Measurements from ENCODE around the gene ATP9A. TPM values are rescaled to one million over a fixed set of nuclear protein-coding genes. Genes with fewer than 3 reads are reported as not detected.

The ATP9A gene
- total and polyA plus RNA-seq, 10 of the 15 experiments (the other 5 are each of a cell fraction or from before 2014, with no cell fraction given) = 0.03 to 0.81 (median 0.14) TPM

DNA sequence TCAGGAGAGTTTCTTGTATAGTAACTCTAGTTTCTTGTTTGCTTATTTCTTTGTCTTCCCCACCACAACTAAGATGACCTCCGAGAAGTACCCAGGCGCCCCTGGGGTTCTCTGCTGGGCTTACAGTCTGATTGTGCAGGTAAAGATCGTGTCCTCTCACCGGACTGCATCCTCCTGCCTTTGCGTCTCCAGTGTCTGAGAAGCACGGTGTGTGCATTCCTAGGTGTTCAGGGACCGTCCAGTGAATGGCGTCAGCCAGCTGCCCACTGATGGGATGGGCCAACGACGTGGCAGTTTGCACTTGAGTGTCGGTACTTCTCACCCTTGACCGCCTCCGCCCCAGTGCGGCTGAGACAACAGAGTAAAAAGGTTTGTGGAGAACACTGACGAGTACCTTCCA, 169.6 kb downstream of the ATP9A start:
- intact Hi-C loops (cut with micrococcal nuclease; ENCODE audit: unreplicated experiment) = loop anchor here (10.0 kb wide), 2 partner anchors 114 to 614 kb away; no protein-coding TSS in a partner anchor
- TF ChIP-seq, protein P1, sequence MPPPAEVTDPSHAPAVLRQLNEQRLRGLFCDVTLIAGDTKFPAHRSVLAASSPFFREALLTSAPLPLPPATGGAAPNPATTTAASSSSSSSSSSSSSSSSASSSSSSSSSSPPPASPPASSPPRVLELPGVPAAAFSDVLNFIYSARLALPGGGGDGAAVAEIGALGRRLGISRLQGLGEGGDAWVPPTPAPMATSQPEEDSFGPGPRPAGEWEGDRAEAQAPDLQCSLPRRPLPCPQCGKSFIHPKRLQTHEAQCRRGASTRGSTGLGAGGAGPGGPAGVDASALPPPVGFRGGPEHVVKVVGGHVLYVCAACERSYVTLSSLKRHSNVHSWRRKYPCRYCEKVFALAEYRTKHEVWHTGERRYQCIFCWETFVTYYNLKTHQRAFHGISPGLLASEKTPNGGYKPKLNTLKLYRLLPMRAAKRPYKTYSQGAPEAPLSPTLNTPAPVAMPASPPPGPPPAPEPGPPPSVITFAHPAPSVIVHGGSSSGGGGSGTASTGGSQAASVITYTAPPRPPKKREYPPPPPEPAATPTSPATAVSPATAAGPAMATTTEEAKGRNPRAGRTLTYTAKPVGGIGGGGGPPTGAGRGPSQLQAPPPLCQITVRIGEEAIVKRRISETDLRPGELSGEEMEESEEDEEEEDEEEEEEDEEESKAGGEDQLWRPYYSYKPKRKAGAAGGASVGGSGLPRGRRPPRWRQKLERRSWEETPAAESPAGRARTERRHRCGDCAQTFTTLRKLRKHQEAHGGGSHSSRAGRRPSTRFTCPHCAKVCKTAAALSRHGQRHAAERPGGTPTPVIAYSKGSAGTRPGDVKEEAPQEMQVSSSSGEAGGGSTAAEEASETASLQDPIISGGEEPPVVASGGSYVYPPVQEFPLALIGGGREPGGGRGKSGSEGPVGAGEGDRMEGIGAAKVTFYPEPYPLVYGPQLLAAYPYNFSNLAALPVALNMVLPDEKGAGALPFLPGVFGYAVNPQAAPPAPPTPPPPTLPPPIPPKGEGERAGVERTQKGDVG (CRISPR knock-in tag; IDR thresholded peaks at IDR 0.05) = no peak
- no peak for TF ChIP-seq RCOR1 (conservative IDR thresholded peaks at IDR 0.05; ENCODE audit: low read depth, low read length)
- no peak for TF ChIP-seq SMAD1 (IDR thresholded peaks at IDR 0.05; ENCODE audit: low read depth, partially characterized antibody)
- no peak for TF ChIP-seq TCF3 (IDR thresholded peaks at IDR 0.05; ENCODE audit: borderline replicate concordance, insufficient read depth, low read depth, low read length)
- TF ChIP-seq YY1 (IDR thresholded peaks at IDR 0.05; ENCODE audit: low read depth, low read length) = no peak
- TF ChIP-seq NFYA (IDR thresholded peaks at IDR 0.05; ENCODE audit: borderline replicate concordance, low read depth, low read length) = no peak
- no peak for TF ChIP-seq MLLT1 (IDR thresholded peaks at IDR 0.05)
- TF ChIP-seq MYB (IDR thresholded peaks at IDR 0.05; ENCODE audit: borderline replicate concordance, low read depth, low read length) = no peak
- Histone ChIP-seq H3K79me2 (ENCODE audit: control insufficient read depth, insufficient read depth, low read length) (no peaks in the 10 kb centered on the region), H4K20me1 (ENCODE audit: control insufficient read depth, insufficient read depth) (no peaks in the 10 kb centered on the region), H3K4me3 (no peak overlapping the region), H3K4me1 (ENCODE audit: control insufficient read depth, insufficient read depth, low read length) (peaks cover 16% of the 10 kb centered on the region), H3K36me3 (ENCODE audit: control insufficient read depth in 2 of 2, insufficient read depth in 2 of 2, low read length in 1 of 2) (no peaks in the 10 kb centered on the region), H3K9ac (ENCODE audit: control insufficient read depth, insufficient read depth, low read length) (no peak overlapping the region), H3K4me2 (ENCODE audit: control insufficient read depth, insufficient read depth) (no peak overlapping the region), H3K27ac (ENCODE audit: control insufficient read depth, insufficient read depth) (no peak overlapping the region), H2AFZ (ENCODE audit: control insufficient read depth, low read depth, low read length) (no peak overlapping the region), H3K27me3 (replicated peaks in 1 of 2; ENCODE audit: control insufficient read depth in 2 of 2, insufficient read depth in 2 of 2, low read length in 1 of 2) (no peaks in the 10 kb centered on the region; a peak in 2 of 4 replicates), H3K9me3 (replicated peaks; ENCODE audit: control insufficient read depth, insufficient read depth, low read length) (no peaks in the 10 kb centered on the region)
- no peak for DNase-seq (ENCODE audit: low read depth, low spot score)
- FAIRE-seq = no peak
- no peak for ATAC-seq
- ChIA-PET POLR2A (no interaction called here), SMC1A (ENCODE audit: uncharacterized antibody, unreplicated experiment) (interaction anchor here (4.8 kb wide), 1 partner anchor 213 kb away, joined by 60 read pairs; no protein-coding TSS in a partner anchor), RAD21 (ENCODE audit: unreplicated experiment) (interaction anchor here (1.1 to 1.9 kb wide), 2 partner anchors 52 to 212 kb away, joined by 3 to 9 read pairs; no protein-coding TSS in a partner anchor), CTCF (interaction anchor here (4.6 to 4.8 kb wide), 2 partner anchors 213 to 226 kb away, joined by 53 to 87 read pairs; no protein-coding TSS in a partner anchor)
- 68% methylated on average over 15 of the region's 15 CpGs for WGBS (ENCODE audit: insufficient coverage, insufficient replicate concordance, low lambda C conversion rate, missing lambda C conversion rate)
- BruUV-seq (replicated peaks) = no TSS peak
- in situ Hi-C loops (cut with MboI) = loop anchor here (5.0 kb wide), 1 partner anchor 226 kb away; no protein-coding TSS in a partner anchor

All from GM12878 (cell line).